ENCODE data around the gene NFKBIZ.

Gene NFKBIZ

GRCh38 chr3:101848326-101848725, 988 bp upstream of the NFKBIZ start:
- H3K27ac ChIP-seq: peak overlapping the region; percentile 81
- DNase-seq: no peak
- H3K27me3 ChIP-seq (replicated peaks): no peaks in the 10 kb centered on the region
- H3K4me3 ChIP-seq (ENCODE audit: low read depth, low read length): no peak overlapping the region
- in situ Hi-C loops (cut with HindIII; ENCODE audit: low pct_ligation_motif_present, low sequenced_read_pairs): no loop called here
- peaks cover 25% of the 10 kb centered on the region for H3K36me3 ChIP-seq (replicated peaks)
- TF ChIP-seq CTCF (IDR thresholded peaks at IDR 0.05; ENCODE audit: low read depth, low read length, missing control alignments): no peak

GRCh38 chr3:101849714-101850245, 466 bp downstream of the NFKBIZ start:
- no peak for TF ChIP-seq CTCF (IDR thresholded peaks at IDR 0.05; ENCODE audit: low read depth, low read length, missing control alignments)
- Histone ChIP-seq H3K36me3 (replicated peaks) (peaks cover 40% of the 10 kb centered on the region), H3K4me3 (ENCODE audit: low read depth, low read length) (peak overlapping the region; percentile 74), H3K27me3 (replicated peaks) (no peaks in the 10 kb centered on the region), H3K27ac (peak overlapping the region; percentile 93)
- DNase-seq: no peak
- in situ Hi-C loops (cut with HindIII; ENCODE audit: low pct_ligation_motif_present, low sequenced_read_pairs): loop anchor here (25.0 kb wide), 1 partner anchor 238 kb away; no protein-coding TSS in a partner anchor

GRCh38 chr3:101850246-101851051, 1.1 kb downstream of the NFKBIZ start:
- peak; percentile 61 for DNase-seq
- peak overlapping the region; percentile 74 for H3K4me3 ChIP-seq (ENCODE audit: low read depth, low read length)

GRCh38 chr3:101851072-101851770, 1.9 kb downstream of the NFKBIZ start:
- no peak for TF ChIP-seq CTCF (IDR thresholded peaks at IDR 0.05; ENCODE audit: low read depth, low read length, missing control alignments)
- H3K4me3 ChIP-seq (ENCODE audit: low read depth, low read length): peak overlapping the region; percentile 74
- DNase-seq: no peak
- peak overlapping the region; percentile 93 for H3K27ac ChIP-seq
- in situ Hi-C loops (cut with HindIII; ENCODE audit: low pct_ligation_motif_present, low sequenced_read_pairs): loop anchor here (25.0 kb wide), 1 partner anchor 236 kb away; no protein-coding TSS in a partner anchor
- H3K27me3 ChIP-seq (replicated peaks): no peaks in the 10 kb centered on the region
- peaks cover 54% of the 10 kb centered on the region for H3K36me3 ChIP-seq (replicated peaks)

More at GRCh38 chr3:101850246-101851051, 1.1 kb downstream of the NFKBIZ start:
- peaks cover 46% of the 10 kb centered on the region for H3K36me3 ChIP-seq (replicated peaks)
- in situ Hi-C loops (cut with HindIII; ENCODE audit: low pct_ligation_motif_present, low sequenced_read_pairs): loop anchor here (25.0 kb wide), 1 partner anchor 237 kb away; no protein-coding TSS in a partner anchor
- no peaks in the 10 kb centered on the region for H3K27me3 ChIP-seq (replicated peaks)
- no peak for TF ChIP-seq CTCF (IDR thresholded peaks at IDR 0.05; ENCODE audit: low read depth, low read length, missing control alignments)
- peak overlapping the region; percentile 93 for H3K27ac ChIP-seq

- H3K27me3 ChIP-seq (replicated peaks): no peaks in the 10 kb centered on the region
- H3K27ac ChIP-seq: peak overlapping the region; percentile 93
- peaks cover 61% of the 10 kb centered on the region for H3K36me3 ChIP-seq (replicated peaks)
- in situ Hi-C loops (cut with HindIII; ENCODE audit: low pct_ligation_motif_present, low sequenced_read_pairs): loop anchor here (25.0 kb wide), 1 partner anchor 235 kb away; no protein-coding TSS in a partner anchor
- DNase-seq: no peak
- no peak for TF ChIP-seq CTCF (IDR thresholded peaks at IDR 0.05; ENCODE audit: low read depth, low read length, missing control alignments)
- peak overlapping the region; percentile 74 for H3K4me3 ChIP-seq (ENCODE audit: low read depth, low read length)
Measured at GRCh38 chr3:101851850-101852714, 2.8 kb downstream of the NFKBIZ start.

Data from brain microvascular endothelial cell (primary cell).